HG03039 (cell line): ENCODE data around the gene ARHGAP28.
"Not testable (repeated sequence)": the region's sequence is repeated elsewhere in the genome, so short reads cannot be mapped to it uniquely, and the experiment has no call there.

Experiments used
- ATAC-seq: cut with Tn5 transposase; IDR thresholded peaks from one replicate; pipeline ENCODE4 v1.9.1; 2021; ENCODE audit warnings: mild to moderate bottlenecking, moderate library complexity; ENCODE audit not compliant: unreplicated experiment

Gene ARHGAP28

DNA sequence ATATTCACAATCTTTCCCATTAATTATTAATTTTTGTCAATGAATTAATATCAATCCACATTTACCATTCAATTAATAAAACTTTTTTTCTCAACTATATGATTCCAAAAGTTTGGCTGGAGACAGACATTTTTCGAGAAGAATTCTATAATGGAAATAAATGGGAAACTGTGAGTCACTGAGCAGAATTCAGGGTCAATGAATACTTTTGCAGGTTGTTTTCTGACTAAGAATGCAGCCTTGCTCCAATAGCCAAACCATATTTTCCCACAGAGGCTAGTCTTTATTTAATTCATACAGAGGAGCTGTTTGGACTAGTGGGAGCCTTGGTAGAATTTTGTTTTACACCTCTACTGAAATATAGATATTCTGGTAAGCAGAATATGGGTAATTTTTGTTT is 82.3 kb downstream of the ARHGAP28 start:
- ATAC-seq: no peak

DNA sequence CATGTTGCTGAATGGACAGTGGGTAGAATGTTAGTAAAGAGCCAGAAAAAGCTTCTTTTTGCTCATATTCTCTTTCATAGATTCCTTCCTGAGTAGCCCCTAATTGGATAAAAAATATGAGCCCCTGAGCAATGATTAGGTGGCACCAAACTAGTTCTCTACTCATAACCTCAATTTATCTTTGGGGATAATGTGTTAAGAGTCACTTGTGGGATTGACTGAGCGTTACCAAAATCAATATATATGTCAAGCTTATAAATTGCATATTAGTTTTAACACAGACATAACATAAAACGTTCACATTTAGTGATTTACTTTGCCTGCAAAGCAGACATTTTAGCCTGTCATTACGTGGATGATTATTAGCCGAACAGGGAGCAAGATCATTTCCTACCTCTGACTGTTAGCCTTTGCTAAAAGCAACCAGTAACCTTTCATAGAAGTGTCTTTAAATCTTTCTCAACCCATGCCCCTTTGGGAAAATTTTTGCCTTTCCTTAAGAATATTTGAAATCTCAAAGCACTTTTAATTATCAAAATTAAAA is 85.4 kb downstream of the ARHGAP28 start:
- no peak for ATAC-seq

DNA sequence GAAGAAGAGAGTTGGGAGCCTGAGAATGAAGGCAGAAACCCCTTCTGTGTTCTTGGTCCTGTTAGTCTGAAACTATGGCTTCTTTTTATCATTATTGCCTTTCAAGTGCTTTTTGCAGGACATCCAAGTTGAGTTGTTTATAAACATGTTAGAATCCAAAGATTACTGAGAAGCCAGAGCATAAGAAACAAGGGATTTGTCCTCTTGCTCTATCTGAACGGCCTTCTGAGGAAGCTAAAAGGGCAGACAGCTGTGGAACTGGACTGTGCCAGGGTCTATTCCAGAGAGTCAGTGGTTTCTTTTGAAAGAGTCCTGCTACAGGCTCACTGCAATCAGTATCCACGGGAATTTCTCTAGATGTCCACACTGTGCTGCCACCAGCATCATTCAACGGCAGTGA is 86.6 kb downstream of the ARHGAP28 start:
- no peak for ATAC-seq

DNA sequence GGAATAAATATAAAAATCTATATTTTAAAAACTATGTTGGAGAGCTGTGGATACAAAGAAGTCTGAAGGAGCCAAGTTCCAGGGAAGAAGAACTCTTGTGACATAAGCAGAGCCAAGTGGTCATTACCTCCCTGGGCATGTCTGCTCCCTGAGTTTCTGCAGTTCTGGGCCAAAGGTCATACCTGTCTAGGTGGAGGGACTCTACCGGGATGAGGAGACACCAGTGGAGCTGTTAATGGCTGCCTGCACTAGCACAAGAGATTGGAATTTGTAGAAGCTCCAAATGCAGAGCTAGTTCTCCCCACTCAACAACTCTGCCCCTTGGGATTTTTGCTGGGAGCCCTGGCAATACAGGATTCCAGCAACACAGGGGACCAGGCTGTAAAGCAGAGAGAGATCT is 89.8 kb downstream of the ARHGAP28 start:
- no peak for ATAC-seq

DNA sequence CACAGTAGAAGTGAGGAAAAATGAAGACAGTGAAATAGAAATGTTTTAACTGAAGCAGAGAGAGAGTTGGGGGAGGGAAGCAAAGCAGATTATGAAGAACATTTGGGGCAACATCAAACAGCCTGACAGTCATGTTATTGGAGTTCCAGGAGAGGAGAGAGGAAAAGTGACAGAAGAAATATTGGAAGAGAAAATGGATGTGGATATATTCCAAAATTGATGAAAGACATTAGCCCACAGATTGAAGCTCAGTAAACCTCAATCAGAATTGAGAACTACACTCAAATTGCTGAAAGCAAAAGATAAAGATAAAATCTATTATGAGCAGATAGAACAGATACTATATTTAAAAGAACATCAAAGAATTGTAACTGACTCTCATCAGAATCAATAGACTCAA is 90.8 kb downstream of the ARHGAP28 start:
- no peak for ATAC-seq

DNA sequence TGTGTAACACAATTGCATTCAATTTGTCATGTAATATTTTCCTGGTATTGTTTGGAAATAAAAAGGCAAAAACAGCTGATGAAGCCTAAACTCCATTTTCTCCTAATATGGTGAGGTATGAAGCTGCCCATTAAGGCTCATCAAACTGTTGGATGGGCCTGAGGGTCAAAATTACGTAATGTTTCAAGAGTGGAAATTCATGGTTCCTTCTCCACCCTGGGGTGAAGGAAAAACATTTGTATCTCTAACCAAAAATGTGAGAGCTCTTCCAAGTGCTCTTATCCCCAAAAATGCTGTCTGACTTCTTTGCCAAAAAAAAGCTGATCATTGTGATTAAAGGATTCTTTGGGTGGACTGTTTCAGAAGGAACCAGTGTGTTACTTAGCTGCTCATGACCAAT is 91.8 kb downstream of the ARHGAP28 start:
- ATAC-seq: no peak

DNA sequence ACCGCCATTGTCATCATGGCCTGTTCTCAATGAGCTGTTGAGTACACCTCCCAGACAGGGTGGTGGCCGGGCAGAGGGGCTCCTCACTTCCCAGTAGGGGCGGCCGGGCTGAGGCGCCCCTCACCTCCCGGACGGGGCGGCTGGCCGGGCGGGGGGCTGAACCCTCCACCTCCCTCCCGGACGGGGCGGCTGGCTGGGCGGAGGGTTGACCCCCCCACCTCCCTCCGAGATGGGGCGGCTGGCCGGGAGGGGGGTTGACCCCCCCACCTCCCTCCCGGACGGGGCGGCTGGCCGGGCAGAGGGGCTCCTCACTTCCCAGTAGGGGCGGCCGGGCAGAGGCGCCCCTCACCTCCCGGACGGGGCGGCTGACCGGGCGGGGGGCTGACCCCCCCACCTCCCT is 97.6 kb downstream of the ARHGAP28 start:
- not testable (repeated sequence) for ATAC-seq

DNA sequence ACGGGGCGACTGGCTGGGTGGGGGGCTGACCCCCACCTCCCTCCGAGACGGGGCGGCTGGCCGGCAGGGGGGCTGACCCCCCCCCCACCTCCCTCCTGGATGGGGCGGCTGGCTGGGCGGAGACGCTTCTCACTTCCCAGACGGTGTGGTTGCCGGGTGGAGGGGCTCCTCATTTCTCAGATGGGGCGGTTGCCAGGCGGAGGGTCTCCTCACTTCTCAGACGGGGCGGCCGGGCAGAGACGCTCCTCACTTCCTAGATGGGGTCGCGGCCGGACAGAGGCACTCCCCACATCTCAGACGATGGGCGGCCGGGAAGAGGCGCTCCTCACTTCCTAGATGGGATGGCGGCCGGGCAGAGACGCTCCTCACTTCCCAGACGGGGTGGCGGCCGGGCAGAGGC is 98.0 kb downstream of the ARHGAP28 start:
- not testable (repeated sequence) for ATAC-seq

DNA sequence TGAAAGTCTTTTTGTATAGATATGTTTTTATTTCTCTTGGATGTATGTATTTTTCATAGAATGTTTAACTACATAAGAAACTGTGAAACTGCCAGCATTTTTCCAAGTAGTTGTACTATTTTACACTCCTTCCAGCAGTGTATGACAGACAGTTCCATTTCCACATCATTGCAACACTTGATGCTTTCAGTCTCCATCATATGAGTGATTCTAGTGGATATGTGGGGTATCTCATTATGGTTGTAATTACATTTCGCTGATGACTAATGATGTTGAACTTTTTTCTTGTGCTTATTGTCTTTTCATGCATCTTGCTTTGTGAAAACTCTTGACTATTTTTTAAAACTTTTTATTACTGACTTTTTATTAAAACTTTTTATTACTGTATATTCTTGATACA is 101.4 kb downstream of the ARHGAP28 start:
- no peak for ATAC-seq

DNA sequence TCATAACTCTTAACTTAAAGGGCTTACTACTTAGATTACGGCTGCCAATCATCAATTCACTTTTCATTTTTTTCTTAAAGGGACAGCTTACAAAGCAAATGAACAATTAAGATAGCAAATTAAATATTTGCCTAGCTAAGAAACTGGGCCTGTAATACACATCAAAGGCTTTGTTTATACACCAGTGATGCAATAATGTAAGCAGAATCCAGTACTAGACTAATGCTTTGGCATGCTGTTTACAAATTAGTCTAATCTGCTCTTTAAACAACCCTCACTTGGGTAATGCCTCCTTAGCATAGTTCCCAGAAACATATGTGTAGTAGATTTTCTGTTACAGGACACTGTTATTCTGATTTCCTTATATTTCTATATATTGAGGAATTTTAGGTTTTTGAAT is 105.8 kb downstream of the ARHGAP28 start:
- no peak for ATAC-seq

DNA sequence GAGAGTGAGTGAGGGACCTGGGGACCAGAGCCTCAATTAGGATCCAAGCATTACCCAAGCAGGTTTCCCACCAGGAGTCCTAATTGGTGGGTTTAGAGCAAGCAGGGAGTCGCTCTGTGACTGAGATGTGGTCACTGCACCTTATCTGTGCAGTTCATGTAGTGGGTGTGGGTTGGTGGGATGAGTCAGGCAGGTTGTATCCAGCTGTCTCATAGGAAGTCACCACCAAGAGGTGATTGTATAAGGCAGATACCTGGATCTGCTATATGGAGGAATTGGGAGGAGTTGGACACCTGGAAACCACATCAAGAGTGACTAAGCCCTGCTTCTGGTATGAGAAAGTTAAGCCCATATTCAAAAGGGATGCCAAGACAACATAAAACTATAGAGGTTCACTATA is 106.8 kb downstream of the ARHGAP28 start:
- ATAC-seq: no peak

DNA sequence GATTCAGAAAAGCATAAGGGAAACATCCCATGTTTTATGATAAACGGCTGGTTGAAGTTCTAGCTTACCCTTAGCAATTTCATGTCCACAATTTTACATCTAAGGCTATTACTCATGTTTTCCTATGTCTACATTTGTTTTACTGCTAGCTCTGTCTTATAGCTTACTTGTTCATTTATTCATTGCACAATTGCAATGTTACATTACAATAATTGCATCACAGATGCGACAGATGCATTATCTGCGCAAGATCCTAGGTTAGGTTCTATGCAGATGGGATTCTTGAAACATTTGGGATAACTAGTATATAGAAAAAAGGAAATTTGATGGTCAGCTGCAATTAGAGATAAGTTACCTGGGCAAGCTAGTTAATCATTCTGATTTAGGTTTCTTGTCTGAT is 108.4 kb downstream of the ARHGAP28 start:
- no peak for ATAC-seq

DNA sequence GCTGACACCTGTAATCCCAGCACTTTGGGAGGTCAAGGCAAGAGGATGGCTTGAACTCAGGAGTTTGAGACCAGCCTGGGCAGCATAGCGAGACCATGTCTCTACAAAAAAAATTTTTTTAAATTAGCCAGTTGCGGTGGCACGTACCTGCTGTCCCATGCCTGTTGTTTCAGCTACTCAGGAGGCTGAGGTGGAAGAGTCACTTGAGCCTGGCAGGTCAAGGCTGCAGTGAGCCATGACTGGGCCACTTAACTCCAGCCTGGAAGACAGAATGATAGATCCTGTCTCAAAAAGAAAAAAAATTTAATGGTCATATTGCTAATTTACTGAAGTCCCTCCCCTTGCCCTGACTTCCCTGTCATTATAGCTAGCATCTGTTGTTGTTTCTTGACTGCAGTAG is 112.6 kb downstream of the ARHGAP28 start:
- no peak for ATAC-seq

DNA sequence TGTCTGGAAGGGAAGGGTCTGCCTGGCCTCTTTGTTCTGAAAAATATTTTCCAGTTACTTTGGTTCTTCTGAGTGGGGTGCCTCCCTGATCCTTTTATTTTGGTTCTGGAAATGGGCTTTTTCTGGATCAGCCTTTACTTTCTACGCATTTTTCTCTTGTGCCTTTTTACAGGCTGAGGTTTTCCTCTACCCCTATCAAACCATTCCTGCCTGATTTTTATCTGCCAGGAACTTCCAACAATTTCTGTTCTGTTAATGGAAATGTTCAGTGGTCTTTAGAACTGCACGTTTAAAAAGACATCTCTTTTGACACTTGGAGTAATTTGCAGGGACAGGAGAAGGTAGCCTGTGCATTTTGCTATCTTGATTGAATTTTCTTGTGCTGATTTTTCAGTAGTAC is 113.8 kb downstream of the ARHGAP28 start:
- no peak for ATAC-seq

DNA sequence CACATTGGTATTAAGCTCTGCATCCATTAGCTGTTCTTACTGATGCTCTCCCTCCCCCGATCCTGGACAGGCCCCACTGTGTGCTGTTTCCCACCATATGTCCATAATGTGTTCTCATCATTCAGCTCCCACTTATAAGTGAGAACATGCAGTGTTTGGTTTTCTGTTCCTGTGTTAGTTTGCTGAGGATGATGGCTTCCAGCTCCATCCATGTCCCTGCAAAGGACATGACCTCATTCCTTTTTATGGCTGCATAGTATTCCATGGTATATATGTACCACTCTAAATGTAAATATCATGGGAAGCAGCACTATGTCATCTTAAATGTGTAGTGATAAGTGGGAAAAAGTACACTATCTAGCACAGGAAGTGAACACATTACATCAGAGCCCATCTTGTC is 116.0 kb downstream of the ARHGAP28 start:
- not testable (repeated sequence) for ATAC-seq

DNA sequence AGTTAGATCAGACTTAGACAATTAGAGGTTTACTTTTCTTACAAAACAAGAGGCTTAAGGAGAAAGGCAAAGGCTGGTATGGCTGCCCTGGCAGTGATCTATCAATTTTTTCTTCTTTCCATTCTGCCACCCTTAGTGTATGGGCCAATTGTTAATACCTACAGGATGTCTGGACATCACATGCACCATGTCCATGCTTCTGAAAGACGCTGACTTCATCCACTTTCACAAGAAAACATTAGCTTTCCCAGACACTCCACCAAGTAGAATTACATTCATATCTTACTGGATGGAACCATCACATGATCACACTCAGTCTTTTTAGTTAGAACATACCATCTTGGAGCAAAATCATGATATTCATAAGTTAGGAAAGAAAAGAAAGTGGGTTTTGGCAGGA is 120.9 kb downstream of the ARHGAP28 start:
- ATAC-seq: no peak

DNA sequence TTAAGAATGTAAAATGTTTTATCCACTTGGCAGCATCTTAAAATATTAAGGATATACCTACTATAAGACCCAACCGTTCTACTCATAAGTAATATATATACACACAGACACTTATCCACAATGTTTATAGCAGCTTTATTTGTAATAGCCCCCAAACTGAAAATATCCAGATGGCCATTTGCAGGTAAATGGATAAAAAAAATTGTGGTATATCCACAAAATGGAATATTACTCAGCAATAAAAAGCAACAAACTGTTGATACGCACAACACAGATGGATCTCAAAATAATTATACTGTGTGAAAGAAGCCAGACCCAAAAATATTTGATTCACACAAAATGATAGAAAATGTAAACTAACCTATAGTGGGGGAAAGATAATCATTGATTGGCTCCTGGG is 122.0 kb downstream of the ARHGAP28 start:
- no peak for ATAC-seq

DNA sequence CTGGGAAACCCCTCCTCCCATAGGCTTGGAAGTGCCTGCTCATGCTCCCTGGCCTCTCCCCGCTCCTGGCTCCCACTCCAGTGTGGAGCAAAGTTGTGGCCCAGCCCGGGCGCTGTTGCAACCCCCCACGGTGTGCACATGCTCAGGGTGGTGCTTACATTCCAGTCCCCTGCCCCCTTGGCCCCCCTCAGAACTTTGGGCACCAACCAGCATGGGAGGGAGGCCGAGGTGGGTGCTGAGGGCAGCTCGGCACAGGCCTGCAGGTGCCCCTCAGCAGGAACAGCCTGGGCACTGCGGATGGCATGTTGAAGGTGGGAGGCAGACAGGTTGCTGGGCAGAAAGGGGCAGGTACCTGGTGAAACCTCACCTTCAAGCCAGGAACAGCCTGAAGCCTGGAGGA is 125.3 kb downstream of the ARHGAP28 start:
- ATAC-seq: no peak

DNA sequence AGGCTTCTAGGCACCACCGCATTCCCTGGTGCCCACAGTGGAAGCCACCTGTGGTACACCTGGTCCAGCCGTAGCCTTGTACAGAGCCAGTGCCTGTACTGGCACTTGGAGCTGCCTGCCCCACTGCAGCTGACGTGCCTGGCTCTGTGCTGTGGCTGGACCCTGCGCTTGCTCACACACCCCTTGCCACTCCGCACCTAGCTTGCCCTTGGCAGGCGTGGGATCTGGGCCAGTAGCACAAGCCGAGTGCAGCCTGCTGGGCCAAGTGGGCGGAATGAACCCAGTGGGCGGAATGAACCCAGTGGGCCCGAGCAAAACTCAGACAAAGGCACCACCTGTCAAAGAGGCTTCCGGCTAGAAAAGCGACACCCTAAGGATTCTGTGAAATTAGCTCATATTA is 126.3 kb downstream of the ARHGAP28 start:
- no peak for ATAC-seq

DNA sequence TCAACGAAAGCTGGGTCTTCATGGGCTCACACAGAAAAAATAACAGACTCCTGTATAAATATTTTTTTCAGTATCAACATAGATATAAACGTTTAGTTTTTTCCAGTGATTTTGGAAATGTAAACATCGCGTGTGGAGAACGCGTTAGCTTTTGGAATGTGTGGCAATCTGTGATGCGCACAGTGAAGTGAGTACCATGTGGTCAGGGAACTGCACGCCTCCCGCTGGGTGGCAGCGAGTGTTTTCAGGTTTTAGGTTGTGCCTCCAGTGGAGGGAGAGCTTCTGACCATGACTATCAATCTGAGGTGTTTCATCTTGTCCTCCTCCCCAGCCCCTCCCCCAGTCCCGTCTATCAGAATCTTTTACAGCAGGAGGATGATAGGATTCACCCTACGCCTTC is 127.8 kb downstream of the ARHGAP28 start:
- no peak for ATAC-seq

DNA sequence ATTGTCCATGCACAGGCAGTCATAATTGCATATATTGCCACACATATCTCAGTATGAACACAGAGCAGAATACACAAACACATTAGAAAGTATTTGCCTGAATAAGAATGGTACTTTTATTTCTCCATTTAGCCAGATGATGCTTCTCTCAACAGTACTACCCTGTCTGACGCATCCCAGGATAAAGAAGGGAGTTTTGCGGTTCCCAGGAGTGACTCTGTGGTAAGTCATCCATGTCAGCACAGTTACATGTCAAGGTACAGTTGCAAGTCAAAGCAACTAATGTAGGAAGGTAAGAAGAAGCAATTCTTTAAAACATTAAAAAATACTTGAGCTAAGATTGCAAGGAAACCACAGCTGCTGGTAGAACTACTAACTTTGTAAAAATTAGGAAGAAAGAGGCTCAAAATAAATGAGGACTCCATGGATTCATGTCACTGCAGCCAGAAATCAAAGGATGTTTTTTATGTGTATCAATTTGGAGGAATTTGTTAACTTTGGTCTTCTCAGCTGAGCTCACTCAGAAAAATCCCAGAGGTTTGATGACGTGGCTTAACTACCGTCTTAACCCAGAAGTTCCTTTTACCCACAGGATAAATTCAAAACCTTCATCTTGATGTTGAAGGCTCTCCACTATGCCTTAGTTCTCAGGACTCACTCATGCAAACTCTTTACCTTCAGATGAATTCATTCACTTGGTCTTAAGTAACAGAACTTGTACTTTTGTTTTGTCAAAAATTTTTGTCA is 130.3 kb downstream of the ARHGAP28 start:
- ATAC-seq: no peak

DNA sequence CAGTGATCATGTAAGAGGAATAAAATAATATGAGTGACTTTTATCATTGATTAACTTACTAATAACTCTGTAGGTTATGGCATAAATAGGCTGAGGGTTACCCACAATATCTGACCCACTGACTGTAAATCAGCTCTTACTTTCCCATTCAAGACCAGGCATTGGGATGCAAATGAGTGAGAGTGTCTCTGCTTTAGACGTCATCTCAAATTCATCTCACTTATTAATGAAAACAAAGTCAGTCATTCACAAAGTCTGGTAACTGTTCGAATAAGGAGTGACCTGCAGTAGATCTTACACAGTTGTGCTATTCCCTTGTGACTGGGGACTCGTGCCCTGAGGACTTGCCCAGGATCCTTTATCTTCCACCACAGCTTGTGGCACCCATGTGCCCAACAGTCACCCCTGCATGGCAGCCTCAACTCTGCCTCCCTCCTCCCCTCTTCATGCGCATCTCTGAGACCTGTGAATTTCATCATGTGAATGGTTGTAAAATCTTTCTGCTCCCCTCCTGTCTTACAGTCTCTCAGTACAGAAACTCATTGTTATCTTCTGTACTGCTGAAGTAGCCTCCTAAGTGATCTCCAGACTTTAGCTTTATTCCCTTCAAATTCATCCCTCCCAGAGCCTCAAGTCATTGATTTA is 131.4 kb downstream of the ARHGAP28 start:
- no peak for ATAC-seq

DNA sequence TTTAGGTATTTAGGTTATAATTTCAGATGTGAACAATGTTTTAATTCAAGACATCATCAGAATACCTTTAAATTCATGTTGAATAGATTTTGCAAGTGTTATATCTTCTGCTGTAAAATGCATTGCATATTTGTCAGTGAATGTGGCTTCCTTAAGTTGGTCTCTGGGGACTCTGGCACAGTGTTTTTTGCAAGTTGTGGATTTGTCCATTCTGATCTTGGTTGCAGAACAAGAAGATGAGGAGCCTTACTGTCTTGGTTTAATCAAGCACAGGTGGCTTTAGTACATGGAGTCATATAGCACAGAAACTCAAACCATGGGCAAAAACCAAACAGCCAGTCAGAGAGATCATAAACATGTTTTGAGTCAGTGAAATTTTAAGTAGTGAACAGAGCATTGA is 135.7 kb downstream of the ARHGAP28 start:
- no peak for ATAC-seq
